ENCODE measurements around the gene NLRP3.
A peak's percentile ranks its signal among the peaks of the same experiment; 100 is the strongest.

Gene NLRP3

DNA sequence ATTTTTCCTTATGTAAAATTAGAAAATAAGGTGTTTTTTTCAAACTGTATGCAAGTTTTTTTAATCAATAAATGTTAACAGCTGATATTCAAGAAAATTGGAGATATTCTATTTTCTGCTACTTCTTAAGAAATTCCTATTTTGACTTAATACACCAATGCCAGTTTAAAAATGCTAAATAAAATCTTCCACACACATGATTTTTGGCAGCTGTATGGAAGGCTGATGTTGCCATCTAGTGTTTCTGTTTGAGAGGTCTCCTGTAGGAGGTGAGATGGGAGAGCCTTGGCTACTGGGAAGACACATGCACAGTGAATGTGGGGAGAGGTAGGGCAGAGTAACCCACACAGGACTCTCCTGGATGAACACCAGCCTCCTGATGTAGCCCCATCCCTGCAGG is 71.1 kb downstream of the NLRP3 start:
- TF ChIP-seq, protein P1, sequence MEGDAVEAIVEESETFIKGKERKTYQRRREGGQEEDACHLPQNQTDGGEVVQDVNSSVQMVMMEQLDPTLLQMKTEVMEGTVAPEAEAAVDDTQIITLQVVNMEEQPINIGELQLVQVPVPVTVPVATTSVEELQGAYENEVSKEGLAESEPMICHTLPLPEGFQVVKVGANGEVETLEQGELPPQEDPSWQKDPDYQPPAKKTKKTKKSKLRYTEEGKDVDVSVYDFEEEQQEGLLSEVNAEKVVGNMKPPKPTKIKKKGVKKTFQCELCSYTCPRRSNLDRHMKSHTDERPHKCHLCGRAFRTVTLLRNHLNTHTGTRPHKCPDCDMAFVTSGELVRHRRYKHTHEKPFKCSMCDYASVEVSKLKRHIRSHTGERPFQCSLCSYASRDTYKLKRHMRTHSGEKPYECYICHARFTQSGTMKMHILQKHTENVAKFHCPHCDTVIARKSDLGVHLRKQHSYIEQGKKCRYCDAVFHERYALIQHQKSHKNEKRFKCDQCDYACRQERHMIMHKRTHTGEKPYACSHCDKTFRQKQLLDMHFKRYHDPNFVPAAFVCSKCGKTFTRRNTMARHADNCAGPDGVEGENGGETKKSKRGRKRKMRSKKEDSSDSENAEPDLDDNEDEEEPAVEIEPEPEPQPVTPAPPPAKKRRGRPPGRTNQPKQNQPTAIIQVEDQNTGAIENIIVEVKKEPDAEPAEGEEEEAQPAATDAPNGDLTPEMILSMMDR (IDR thresholded peaks at IDR 0.05; ENCODE audit: control insufficient read depth, extremely low read depth, insufficient read depth) = peak; percentile 85
- DNase-seq (ENCODE audit: low read depth) = peak; percentile 26
- no peak overlapping the region for H3K4me3 ChIP-seq (ENCODE audit: low read depth, low read length)

DNA sequence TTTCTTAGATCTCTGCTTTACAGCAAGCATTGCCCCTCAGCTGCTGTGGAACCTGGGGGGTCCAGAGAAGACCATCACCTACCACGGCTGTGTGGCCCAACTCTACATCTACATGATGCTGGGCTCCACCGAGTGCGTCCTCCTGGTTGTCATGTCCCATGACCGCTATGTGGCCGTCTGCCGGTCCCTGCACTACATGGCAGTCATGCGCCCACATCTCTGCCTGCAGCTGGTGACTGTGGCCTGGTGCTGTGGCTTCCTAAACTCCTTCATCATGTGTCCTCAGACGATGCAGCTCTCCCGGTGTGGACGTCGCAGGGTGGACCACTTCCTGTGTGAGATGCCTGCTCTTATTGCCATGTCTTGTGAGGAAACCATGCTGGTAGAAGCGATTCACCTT is 75.4 kb downstream of the NLRP3 start:
- DNase-seq (ENCODE audit: low read depth) = no peak
- H3K4me3 ChIP-seq (ENCODE audit: low read depth, low read length) = no peak overlapping the region
- TF ChIP-seq, protein P1 (IDR thresholded peaks at IDR 0.05; ENCODE audit: control insufficient read depth, extremely low read depth, insufficient read depth) = no peak

DNA sequence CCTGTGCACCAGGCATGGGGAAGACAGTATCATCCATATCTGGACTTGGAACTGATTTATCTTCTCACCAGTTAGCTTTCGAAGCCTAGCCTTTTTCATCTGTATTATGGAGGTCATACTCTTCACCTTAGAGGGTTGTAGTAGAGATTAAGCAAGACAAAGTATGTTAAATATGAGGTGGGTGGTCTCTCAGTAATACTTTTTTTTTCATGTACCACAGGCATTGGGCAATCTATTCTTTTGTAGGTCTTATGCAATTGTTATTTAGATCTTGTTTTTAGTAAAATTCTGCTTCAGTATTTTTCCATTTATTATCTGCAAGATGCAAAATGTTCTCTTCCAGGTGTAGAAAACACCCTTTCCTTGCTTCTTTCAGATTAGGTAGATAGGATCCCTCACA is 77.1 kb downstream of the NLRP3 start:
- TF ChIP-seq, protein P1 (IDR thresholded peaks at IDR 0.05; ENCODE audit: control insufficient read depth, extremely low read depth, insufficient read depth) = no peak
- no peak overlapping the region for H3K4me3 ChIP-seq (ENCODE audit: low read depth, low read length)
- DNase-seq (ENCODE audit: low read depth) = no peak

DNA sequence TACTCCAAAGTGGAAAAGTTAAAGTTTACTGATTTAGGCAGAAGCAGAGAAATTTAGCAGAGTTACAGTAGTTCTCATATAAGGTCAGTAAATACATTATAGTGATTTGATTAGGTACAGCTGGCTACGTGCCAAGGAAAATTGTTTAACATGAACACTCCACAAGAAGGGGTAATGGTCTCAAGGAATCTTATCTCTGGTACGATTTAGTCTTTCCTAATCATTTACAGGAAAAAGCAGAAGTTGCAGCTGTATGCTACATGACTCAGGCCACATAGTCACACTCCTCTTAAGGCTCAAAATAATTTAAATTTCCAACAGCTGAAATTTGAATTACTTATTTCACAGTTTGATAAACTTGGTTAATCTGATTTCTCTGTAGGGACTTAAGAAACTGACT is 78.8 kb downstream of the NLRP3 start:
- TF ChIP-seq, protein P1 (IDR thresholded peaks at IDR 0.05; ENCODE audit: control insufficient read depth, extremely low read depth, insufficient read depth) = no peak
- DNase-seq (ENCODE audit: low read depth) = no peak
- H3K4me3 ChIP-seq (ENCODE audit: low read depth, low read length) = no peak overlapping the region

DNA sequence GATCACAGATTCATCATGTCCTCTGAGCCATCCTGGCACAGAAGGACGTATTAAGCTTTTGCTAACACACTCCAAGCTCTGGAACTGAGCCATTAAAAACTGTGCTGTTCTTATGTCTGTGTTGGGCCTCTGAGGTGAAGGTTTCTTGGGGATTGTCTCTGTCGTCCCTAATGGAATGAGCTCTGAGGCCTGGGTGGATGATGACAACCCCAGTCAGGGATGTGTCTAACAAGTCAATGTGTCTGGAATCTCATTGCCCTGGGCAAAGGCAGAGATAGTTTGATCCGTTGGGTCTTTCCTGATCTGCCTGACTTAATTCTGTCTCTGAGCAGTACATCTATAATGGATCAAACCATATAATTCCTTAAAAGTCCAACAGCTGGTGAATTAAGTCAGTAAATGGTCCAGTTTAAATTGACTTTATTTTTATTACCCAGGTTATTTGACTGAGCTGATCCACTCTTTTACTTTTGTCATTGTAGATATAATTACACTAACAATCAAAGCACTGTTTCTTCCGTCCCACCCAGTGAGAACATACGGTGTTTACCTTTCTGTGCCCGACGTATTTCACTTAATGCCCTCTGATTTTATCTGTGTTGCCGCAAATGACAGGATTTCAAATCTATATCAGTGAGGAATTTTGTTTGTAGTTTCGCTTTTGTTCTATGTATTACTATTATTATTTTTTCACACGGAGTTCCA is 80.8 kb downstream of the NLRP3 start:
- TF ChIP-seq, protein P1 (IDR thresholded peaks at IDR 0.05; ENCODE audit: control insufficient read depth, extremely low read depth, insufficient read depth) = no peak
- no peak for DNase-seq (ENCODE audit: low read depth)
- H3K4me3 ChIP-seq (ENCODE audit: low read depth, low read length) = no peak overlapping the region
